ENCODE measurements around the gene LRRC4C. TPM values are rescaled to one million over a fixed set of nuclear protein-coding genes. Genes with fewer than 3 reads are reported as not detected.

The LRRC4C gene
- total RNA-seq, 1 experiment from 2014 or later = 0.72 TPM

- CTCF ChIA-PET = no interaction called here
- TF ChIP-seq CREM (CRISPR knock-in tag; IDR thresholded peaks at IDR 0.05) = no peak
- no peak for TF ChIP-seq ZNF121 (CRISPR knock-in tag; IDR thresholded peaks at IDR 0.05)
- no peak for TF ChIP-seq ERG (CRISPR knock-in tag; IDR thresholded peaks at IDR 0.05)
- ATAC-seq (no peak), DNase-seq (ENCODE audit: low spot score) (no peak)
- POLR2A ChIA-PET = no interaction called here
- Mint-ChIP-seq H3K36me3 (no peaks in the 10 kb centered on the region), H3K9me3 (no peaks in the 10 kb centered on the region), H3K4me1 (no peaks in the 10 kb centered on the region), H3K27ac (no peak overlapping the region), H3K27me3 (ENCODE audit: low read depth) (peaks cover 63% of the 10 kb centered on the region), H3K4me3 (no peak overlapping the region)
These were observed 1272.8 kb downstream of the LRRC4C start for GRCh38 chr11:40186437-40187263.

- POLR2A ChIA-PET = no interaction called here
- DNase-seq (ENCODE audit: low spot score) (no peak), ATAC-seq (no peak)
- H3K36me3 Mint-ChIP-seq = no peaks in the 10 kb centered on the region
- no peaks in the 10 kb centered on the region for H3K4me1 Mint-ChIP-seq
- CTCF ChIA-PET = interaction anchor here (1.2 kb wide), 1 partner anchor 18 kb away, joined by 3 read pairs; no protein-coding TSS in a partner anchor
- no peak overlapping the region for H3K27ac Mint-ChIP-seq
- no peak for TF ChIP-seq ATF6 (CRISPR knock-in tag; IDR thresholded peaks at IDR 0.05)
- no peak for TF ChIP-seq ZBTB21 (CRISPR knock-in tag; IDR thresholded peaks at IDR 0.05; ENCODE audit: borderline replicate concordance)
- no peak for TF ChIP-seq RORB (CRISPR knock-in tag; IDR thresholded peaks at IDR 0.05)
- TF ChIP-seq RELA (CRISPR knock-in tag; IDR thresholded peaks at IDR 0.05; ENCODE audit: borderline replicate concordance) = no peak
- TF ChIP-seq ZNF138 (CRISPR knock-in tag; conservative IDR thresholded peaks at IDR 0.05) = no peak
- no peak for TF ChIP-seq FOXP1 (CRISPR knock-in tag; IDR thresholded peaks at IDR 0.05; ENCODE audit: borderline replicate concordance)
- no peak for TF ChIP-seq E2F1 (CRISPR knock-in tag; IDR thresholded peaks at IDR 0.05)
- no peak for TF ChIP-seq JAZF1 (CRISPR knock-in tag; IDR thresholded peaks at IDR 0.05)
- TF ChIP-seq AR (CRISPR knock-in tag; IDR thresholded peaks at IDR 0.05) = no peak
- TF ChIP-seq IRF2 (CRISPR knock-in tag; IDR thresholded peaks at IDR 0.05; ENCODE audit: borderline replicate concordance, low read depth) = no peak
- no peak for TF ChIP-seq TCF7 (CRISPR knock-in tag; IDR thresholded peaks at IDR 0.05; ENCODE audit: low read depth)
- no peak for TF ChIP-seq MAX (CRISPR knock-in tag; IDR thresholded peaks at IDR 0.05)
- TF ChIP-seq SP1 (CRISPR knock-in tag; conservative IDR thresholded peaks at IDR 0.05) = no peak
- TF ChIP-seq ZNF425 (CRISPR knock-in tag; conservative IDR thresholded peaks at IDR 0.05) = no peak
- no peak for TF ChIP-seq ERG (CRISPR knock-in tag; IDR thresholded peaks at IDR 0.05)
- no peak for TF ChIP-seq ZNF121 (CRISPR knock-in tag; IDR thresholded peaks at IDR 0.05)
- no peak overlapping the region for H3K4me3 Mint-ChIP-seq
- peaks cover 65% of the 10 kb centered on the region for H3K27me3 Mint-ChIP-seq (ENCODE audit: low read depth)
- H3K9me3 Mint-ChIP-seq = 0 out of 2 replicates have a peak, but pooled peaks cover 3% of the 10 kb centered on the region
These were observed 1273.7 kb downstream of the LRRC4C start for GRCh38 chr11:40185793-40186192.
